ENCODE data around the gene CHCHD6.

GRCh38 chr3:126961191-126961790, 257.3 kb downstream of the CHCHD6 start:
- TF ChIP-seq POLR2A (IDR thresholded peaks at IDR 0.05; ENCODE audit: low read length) (no peak), GATA1 (IDR thresholded peaks at IDR 0.05; ENCODE audit: low read depth, low read length) (no peak)

Measured in erythroblast (primary cell).